Ovary (tissue), 3 donors: ENCODE data around the gene MLF2.

Source experiments
- POLR2A ChIP-seq: fragments of 450-650 bp; IDR thresholded peaks from one replicate; pipeline ENCODE4 v1.6.1; 2017; ENCODE audit warnings: antibody characterized with exemption, mild to moderate bottlenecking, moderate library complexity
- TF ChIP-seq, protein P1 (sequence below), 3 donors: fragments of 450-650 bp in 2 of 3; fragments of 200-600 bp in 1 of 3; IDR thresholded peaks; one replicate each; pipeline versions ENCODE4 v1.5.1 to v1.8.0; 2016 to 2022; ENCODE audit warnings: antibody characterized with exemption in 3 of 3, mild to moderate bottlenecking in 1 of 3
- donor health status: DM: no; HTN: no; CAD: no.

DNA sequence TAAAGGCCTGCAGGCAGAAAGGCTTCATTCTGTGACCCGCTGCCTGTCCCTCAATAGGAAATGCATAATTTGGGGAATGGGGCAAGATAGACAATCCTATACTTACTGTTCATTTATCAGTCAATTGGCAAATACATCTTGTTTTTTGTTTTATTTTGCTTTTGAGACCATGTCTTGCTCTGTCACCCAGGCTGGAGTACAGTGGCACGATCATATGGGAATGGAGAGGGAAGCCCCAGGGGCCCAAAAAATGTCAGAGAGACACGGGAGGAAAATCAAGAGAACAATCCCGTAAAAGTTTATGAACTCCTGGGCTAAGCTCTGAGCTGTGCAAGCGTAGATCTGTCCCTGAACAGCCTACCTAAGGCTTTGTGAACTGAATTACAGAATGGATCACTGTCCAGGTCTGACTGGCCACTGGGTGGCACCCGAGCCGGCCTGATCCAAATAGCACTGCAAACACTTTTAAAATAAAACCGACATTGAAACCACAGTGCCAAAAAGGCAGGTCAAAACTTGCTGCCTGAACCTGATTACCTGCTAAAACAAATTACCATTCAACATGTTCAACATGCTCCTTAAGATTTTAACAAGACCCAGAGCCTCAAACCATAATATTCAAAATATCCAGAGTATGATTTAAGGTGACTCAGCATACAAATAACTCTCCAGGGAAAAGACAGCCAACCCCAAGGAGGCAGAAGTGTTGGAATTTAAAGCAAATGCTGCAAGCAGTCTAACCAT is 17.3 kb downstream of the MLF2 start:
- TF ChIP-seq, protein P1, sequence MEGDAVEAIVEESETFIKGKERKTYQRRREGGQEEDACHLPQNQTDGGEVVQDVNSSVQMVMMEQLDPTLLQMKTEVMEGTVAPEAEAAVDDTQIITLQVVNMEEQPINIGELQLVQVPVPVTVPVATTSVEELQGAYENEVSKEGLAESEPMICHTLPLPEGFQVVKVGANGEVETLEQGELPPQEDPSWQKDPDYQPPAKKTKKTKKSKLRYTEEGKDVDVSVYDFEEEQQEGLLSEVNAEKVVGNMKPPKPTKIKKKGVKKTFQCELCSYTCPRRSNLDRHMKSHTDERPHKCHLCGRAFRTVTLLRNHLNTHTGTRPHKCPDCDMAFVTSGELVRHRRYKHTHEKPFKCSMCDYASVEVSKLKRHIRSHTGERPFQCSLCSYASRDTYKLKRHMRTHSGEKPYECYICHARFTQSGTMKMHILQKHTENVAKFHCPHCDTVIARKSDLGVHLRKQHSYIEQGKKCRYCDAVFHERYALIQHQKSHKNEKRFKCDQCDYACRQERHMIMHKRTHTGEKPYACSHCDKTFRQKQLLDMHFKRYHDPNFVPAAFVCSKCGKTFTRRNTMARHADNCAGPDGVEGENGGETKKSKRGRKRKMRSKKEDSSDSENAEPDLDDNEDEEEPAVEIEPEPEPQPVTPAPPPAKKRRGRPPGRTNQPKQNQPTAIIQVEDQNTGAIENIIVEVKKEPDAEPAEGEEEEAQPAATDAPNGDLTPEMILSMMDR (IDR thresholded peaks at IDR 0.05) = peak; percentile 63 to 76 (median 71)
- no peak for TF ChIP-seq POLR2A
